Body of pancreas (tissue), 4 donors: ENCODE data around the gene MAFF.

Source experiments
- CTCF ChIP-seq, 7 experiments: fragments of 450-650 bp in 4 of 7; fragments of 200-600 bp in 3 of 7; sonication (generic) in 3 of 7; IDR thresholded peaks; one replicate each; pipeline ENCODE4 v1.5.1; 2016 to 2019; ENCODE audit warnings: antibody characterized with exemption in 7 of 7
- POLR2A ChIP-seq, 3 donors: fragments of 450-650 bp; IDR thresholded peaks; one replicate each; pipeline ENCODE4 v1.6.1; 2016; ENCODE audit warnings: antibody characterized with exemption in 3 of 3, mild to moderate bottlenecking in 2 of 3

GRCh38 chr22:38230916-38231315 is 29.1 kb downstream of the MAFF start:
- TF ChIP-seq POLR2A (IDR thresholded peaks at IDR 0.05) (no peak), CTCF (IDR thresholded peaks at IDR 0.05) (no peak)
